Prostate gland (tissue), 2 donors: ENCODE results near the gene RAP2B. TPM values are rescaled to one million over a fixed set of nuclear protein-coding genes. Genes with fewer than 3 reads are reported as not detected.

Experiments
- DNase-seq: peaks from one replicate; pipeline ENCODE4 v3.0.0-alpha.2; 2019; ENCODE audit warnings: low spot score
- H3K27ac ChIP-seq, 2 donors: fragments of 200-600 bp; sonication (generic); 2 replicates each; pipeline ENCODE4 v1.5.1; 2017 to 2019
- H3K27me3 ChIP-seq: fragments of 200-600 bp; sonication (generic); replicated peaks from 2 replicates; pipeline ENCODE4 v1.5.1; 2019; ENCODE audit not compliant: insufficient read depth
- H3K36me3 ChIP-seq, 2 donors: fragments of 200-600 bp; sonication (generic); 1 replicate in 1 of 2; 2 replicates in 1 of 2; pipeline versions ENCODE4 v1.5.1 to v1.8.1; 2017 to 2019
- H3K4me1 ChIP-seq: fragments of 200-600 bp; sonication (generic); replicated peaks from 2 replicates; pipeline ENCODE4 v1.5.1; 2019
- H3K4me3 ChIP-seq, 2 donors: fragments of 200-600 bp; sonication (generic); 2 replicates each; pipeline ENCODE4 v1.5.1; 2017 to 2019
- H3K9me3 ChIP-seq: fragments of 200-600 bp; sonication (generic); 2 replicates; pipeline ENCODE4 v1.5.1; 2017
- POLR2A ChIP-seq: fragments of 450-650 bp; IDR thresholded peaks from one replicate; pipeline ENCODE4 v1.6.1; 2016; ENCODE audit warnings: antibody characterized with exemption, mild to moderate bottlenecking
- POLR2AphosphoS5 ChIP-seq: sonication (generic); formaldehyde crosslinking; IDR thresholded peaks from one replicate; pipeline ENCODE4 v1.6.1; 2017; ENCODE audit warnings: antibody characterized with exemption
- WGBS: methylation state at CpG from one replicate; pipeline ENCODE4 v1.1.5; 2018; 5-methylcytosine and 5-hydroxymethylcytosine counted together
- intact Hi-C: fragments of 100-400 bp; cut with DNase I; formaldehyde crosslinking; loops from one replicate; pipeline ENCODE4 v1.14.2; 2022
- total RNA-seq, 2 donors: library from RNA; depleted of rRNA; stranded (reverse); fragments of >200 nt; gene quantifications; one replicate each; pipeline ENCODE4 v1.1.0, GENCODE V29; 2016
- TF ChIP-seq, protein P1 (sequence below), 4 experiments: fragments of 200-600 bp in 2 of 4; fragments of 450-650 bp in 2 of 4; sonication (generic) in 2 of 4; IDR thresholded peaks; 1 replicate in 3 of 4; 2 replicates in 1 of 4; pipeline ENCODE4 v1.5.1; 2016 to 2019; ENCODE audit warnings: antibody characterized with exemption in 4 of 4, mild to moderate bottlenecking in 2 of 4, moderate library complexity in 2 of 4

RAP2B gene
- total RNA-seq, 2 donors from 2014 or later, result 8.3 to 13.8 TPM

DNA sequence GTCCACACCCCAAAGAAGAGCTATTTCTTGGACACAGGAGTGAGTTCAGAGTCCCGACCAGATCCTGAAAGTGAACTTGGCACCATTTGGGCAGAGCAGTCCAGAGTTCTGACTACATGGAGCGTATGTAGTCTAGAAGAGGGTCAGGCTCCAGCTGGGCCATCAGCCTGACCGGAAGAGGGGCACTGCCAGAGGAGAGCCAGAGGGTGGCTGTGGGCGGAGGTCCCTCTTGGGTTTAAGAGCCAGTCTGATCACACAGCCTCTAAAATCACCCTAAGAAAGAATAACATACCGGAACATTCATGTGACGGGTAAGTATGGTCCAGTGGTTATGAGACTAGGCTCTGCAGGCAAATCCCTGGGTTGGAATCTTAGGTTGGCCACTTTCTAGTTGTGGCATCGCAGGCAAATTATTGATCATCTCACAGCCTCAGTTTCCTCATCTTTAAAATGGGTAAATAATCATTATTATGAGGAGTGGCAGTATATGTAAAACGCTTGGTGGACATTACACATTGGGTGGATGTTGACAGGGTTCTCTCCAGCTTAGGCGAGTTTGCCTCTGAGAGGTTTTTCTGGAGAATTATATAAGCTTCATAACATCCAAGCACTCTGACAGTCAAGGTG is 2.1 kb upstream of the RAP2B start:
- H3K27me3 ChIP-seq, result no peaks in the 10 kb centered on the region
- no peaks in the 10 kb centered on the region for H3K4me1 ChIP-seq
- no peaks in the 10 kb centered on the region for H3K36me3 ChIP-seq
- no peaks in the 10 kb centered on the region for H3K9me3 ChIP-seq
- 79% methylated on average over 9 of the region's 9 CpGs for WGBS
- DNase-seq, result no peak
- peak overlapping the region; percentile 86 to 94 for H3K27ac ChIP-seq
- intact Hi-C loops, result loop anchor here (10.0 kb wide), 2 partner anchors 105 to 435 kb away; no protein-coding TSS in a partner anchor
- no peak for TF ChIP-seq POLR2A
- TF ChIP-seq, protein P1, sequence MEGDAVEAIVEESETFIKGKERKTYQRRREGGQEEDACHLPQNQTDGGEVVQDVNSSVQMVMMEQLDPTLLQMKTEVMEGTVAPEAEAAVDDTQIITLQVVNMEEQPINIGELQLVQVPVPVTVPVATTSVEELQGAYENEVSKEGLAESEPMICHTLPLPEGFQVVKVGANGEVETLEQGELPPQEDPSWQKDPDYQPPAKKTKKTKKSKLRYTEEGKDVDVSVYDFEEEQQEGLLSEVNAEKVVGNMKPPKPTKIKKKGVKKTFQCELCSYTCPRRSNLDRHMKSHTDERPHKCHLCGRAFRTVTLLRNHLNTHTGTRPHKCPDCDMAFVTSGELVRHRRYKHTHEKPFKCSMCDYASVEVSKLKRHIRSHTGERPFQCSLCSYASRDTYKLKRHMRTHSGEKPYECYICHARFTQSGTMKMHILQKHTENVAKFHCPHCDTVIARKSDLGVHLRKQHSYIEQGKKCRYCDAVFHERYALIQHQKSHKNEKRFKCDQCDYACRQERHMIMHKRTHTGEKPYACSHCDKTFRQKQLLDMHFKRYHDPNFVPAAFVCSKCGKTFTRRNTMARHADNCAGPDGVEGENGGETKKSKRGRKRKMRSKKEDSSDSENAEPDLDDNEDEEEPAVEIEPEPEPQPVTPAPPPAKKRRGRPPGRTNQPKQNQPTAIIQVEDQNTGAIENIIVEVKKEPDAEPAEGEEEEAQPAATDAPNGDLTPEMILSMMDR (IDR thresholded peaks at IDR 0.05), result no peak
- TF ChIP-seq POLR2AphosphoS5, result no peak
- H3K4me3 ChIP-seq, result peak overlapping the region; percentile 83 to 87

GRCh38 chr3:153160451-153161137 is 1.4 kb upstream of the RAP2B start:
- no peaks in the 10 kb centered on the region for H3K4me1 ChIP-seq
- H3K36me3 ChIP-seq, result no peaks in the 10 kb centered on the region
- H3K27me3 ChIP-seq, result no peaks in the 10 kb centered on the region
- TF ChIP-seq POLR2A, result peak; percentile 59
- TF ChIP-seq, protein P1 (IDR thresholded peaks at IDR 0.05), result no peak
- peak; percentile 22 for TF ChIP-seq POLR2AphosphoS5
- intact Hi-C loops, result loop anchor here (10.0 kb wide), 2 partner anchors 106 to 434 kb away; no protein-coding TSS in a partner anchor
- peak; percentile 89 for DNase-seq
- peak overlapping the region; percentile 83 to 87 for H3K4me3 ChIP-seq
- no peaks in the 10 kb centered on the region for H3K9me3 ChIP-seq
- H3K27ac ChIP-seq, result peak overlapping the region; percentile 86 to 94
- whole genome bisulfite sequencing, result 0% methylated on average over 43 of the region's 43 CpGs

- peak overlapping the region; percentile 83 to 87 for H3K4me3 ChIP-seq
- TF ChIP-seq POLR2A (peak; percentile 70), POLR2AphosphoS5 (peak; percentile 92)
- TF ChIP-seq, protein P1 (IDR thresholded peaks at IDR 0.05), result peak in 1 of 4 experiments; percentile 10
- no peaks in the 10 kb centered on the region for H3K4me1 ChIP-seq
- H3K9me3 ChIP-seq, result no peaks in the 10 kb centered on the region
- DNase-seq, result peak; percentile 96
- 1% methylated on average over 27 of the region's 27 CpGs for WGBS
- no peaks in the 10 kb centered on the region for H3K27me3 ChIP-seq
- H3K36me3 ChIP-seq, result no peaks in the 10 kb centered on the region
- intact Hi-C loops, result loop anchor here (10.0 kb wide), 2 partner anchors 106 to 434 kb away; no protein-coding TSS in a partner anchor
- peak overlapping the region; percentile 86 to 94 for H3K27ac ChIP-seq
Observed at GRCh38 chr3:153161138-153161713, 800 bp upstream of the RAP2B start.

- Histone ChIP-seq H3K27me3 (no peaks in the 10 kb centered on the region), H3K9me3 (no peaks in the 10 kb centered on the region), H3K27ac (peak overlapping the region; percentile 84 to 86), H3K4me1 (no peaks in the 10 kb centered on the region), H3K36me3 (no peaks in the 10 kb centered on the region), H3K4me3 (peak overlapping the region; percentile 83 to 87)
- peak; percentile 27 for DNase-seq
- peak; percentile 12 for TF ChIP-seq POLR2AphosphoS5
- TF ChIP-seq, protein P1 (IDR thresholded peaks at IDR 0.05), result peak in 1 of 4 experiments; percentile 5
- no peak for TF ChIP-seq POLR2A
- WGBS, result 1% methylated on average over 78 of the region's 86 CpGs
- intact Hi-C loops, result loop anchor here (10.0 kb wide), 2 partner anchors 108 to 432 kb away; no protein-coding TSS in a partner anchor
Observed at GRCh38 chr3:153162513-153163392, 727 bp downstream of the RAP2B start.
